ENCODE measurements around the gene POLR2L. TPM values are rescaled to one million over a fixed set of nuclear protein-coding genes. Genes with fewer than 3 reads are reported as not detected.

POLR2L gene
- polyA plus RNA-seq (ENCODE audit: insufficient read length in 4 of 4), result 100 to 1,000 TPM in 1 of 4 donors, 10 to 100 TPM in 3; 75.4 to 128 (median 87.2) TPM

GRCh38 chr11:842370-843002 lies at the start of gene POLR2L, which contains the start of gene TSPAN4:
TSS of gene POLR2L (minus strand) at chr11:842529. CDS start at chr11:842508, 21 bp downstream.
TSS of gene TSPAN4 (plus strand) at chr11:842852. CDS start at chr11:850305, 7,453 bp downstream.
- no peak for DNase-seq (ENCODE audit: low read depth in 4 of 4, low spot score in 3 of 4)

GRCh38 chr11:890794-891540 lies 48.6 kb upstream of the POLR2L start:
- DNase-seq (ENCODE audit: low read depth in 4 of 4, low spot score in 3 of 4), result no peak

DNA sequence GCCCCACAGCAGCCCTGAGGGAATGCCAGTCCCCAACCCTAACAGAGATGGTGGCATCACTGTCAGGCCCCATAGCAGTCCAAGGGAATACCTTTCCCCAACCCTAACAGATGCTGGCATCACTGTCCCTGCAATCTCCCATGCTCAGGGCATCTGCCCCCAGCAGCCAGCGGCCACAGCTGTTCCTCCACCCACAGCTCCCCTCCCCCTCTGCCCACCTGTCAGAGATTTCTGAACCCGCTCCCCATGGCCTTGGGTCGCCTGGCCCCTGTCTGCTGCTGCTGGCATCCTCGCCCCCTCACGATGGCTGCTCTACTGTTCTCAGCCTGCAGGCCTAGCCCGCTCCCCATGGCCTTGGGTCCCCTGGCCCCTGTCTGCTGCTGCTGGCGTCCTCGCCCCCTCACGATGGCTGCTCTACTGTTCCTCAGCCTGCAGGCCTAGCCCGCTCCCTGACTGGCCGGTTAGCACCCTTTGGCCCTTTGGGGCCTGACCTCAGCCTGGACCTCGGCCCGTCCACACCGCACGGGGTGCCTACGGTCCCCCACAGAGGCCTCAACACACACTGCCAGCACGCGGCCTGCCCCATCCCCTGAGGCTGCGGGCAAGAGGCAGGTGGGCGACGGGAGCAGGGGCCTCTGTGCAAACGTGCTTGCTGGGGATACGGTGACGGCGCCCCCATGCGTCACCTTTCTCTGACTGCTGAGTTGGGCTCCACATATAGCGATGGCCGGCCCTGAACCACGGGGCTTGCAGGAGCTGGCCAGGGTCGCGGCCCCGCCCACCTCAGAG lies 47.6 kb upstream of the POLR2L start:
- DNase-seq (ENCODE audit: low read depth in 4 of 4, low spot score in 3 of 4), result no peak

GRCh38 chr11:889257-889656 lies 46.9 kb upstream of the POLR2L start:
- no peak for DNase-seq (ENCODE audit: low read depth in 4 of 4, low spot score in 3 of 4)

- no peak for DNase-seq (ENCODE audit: low read depth in 4 of 4, low spot score in 3 of 4)
Observed at GRCh38 chr11:888310-889212, 46.2 kb upstream of the POLR2L start.

- DNase-seq (ENCODE audit: low read depth in 4 of 4, low spot score in 3 of 4), result no peak
Observed at GRCh38 chr11:887589-887988, 45.3 kb upstream of the POLR2L start.

GRCh38 chr11:886568-886967 lies 44.2 kb upstream of the POLR2L start:
- no peak for DNase-seq (ENCODE audit: low read depth in 4 of 4, low spot score in 3 of 4)

GRCh38 chr11:884578-885070 lies 42.3 kb upstream of the POLR2L start:
- no peak for DNase-seq (ENCODE audit: low read depth in 4 of 4, low spot score in 3 of 4)

- DNase-seq (ENCODE audit: low read depth in 4 of 4, low spot score in 3 of 4), result no peak
Observed at GRCh38 chr11:883527-883926, 41.2 kb upstream of the POLR2L start.

DNA sequence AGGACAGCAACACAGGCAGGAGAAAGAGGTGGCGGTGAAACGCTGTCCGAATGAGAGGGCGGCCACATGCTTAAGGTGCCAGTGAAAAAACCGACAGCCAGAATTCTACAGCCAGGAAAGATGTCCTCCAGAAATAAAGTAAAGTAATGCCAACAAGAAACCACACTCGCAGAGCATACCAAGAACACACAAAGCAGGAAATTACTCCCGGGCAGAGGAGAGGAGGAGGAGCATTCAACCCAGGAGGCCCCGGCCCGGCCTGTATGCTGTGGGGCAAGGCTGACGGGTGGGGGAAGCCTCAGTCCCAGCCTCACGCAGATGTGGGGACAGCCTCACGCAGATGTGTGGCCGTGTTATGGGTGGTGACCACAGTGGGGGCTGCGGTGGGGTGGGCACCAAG lies 40.3 kb upstream of the POLR2L start:
- DNase-seq (ENCODE audit: low read depth in 4 of 4, low spot score in 3 of 4), result no peak

DNA sequence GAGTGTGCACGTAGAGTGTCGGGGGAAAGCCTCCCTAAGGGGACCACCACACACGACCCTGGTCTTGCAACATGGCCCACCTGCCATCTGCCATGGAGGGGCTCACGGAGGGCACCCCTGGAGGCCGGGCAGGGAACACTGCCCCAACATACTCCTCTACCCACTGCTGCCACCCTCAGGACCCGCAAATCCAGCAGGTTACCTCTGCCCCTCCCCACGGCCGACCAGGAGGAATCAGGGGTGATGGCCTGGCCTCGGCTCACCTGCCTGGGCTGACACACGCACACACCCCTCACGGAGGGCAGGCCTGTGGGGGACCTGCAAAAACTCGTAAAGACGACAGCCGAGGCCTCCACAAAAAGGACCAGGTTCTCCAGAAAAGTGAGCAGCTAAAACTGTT lies 38.1 kb upstream of the POLR2L start:
- no peak for DNase-seq (ENCODE audit: low read depth in 4 of 4, low spot score in 3 of 4)

DNA sequence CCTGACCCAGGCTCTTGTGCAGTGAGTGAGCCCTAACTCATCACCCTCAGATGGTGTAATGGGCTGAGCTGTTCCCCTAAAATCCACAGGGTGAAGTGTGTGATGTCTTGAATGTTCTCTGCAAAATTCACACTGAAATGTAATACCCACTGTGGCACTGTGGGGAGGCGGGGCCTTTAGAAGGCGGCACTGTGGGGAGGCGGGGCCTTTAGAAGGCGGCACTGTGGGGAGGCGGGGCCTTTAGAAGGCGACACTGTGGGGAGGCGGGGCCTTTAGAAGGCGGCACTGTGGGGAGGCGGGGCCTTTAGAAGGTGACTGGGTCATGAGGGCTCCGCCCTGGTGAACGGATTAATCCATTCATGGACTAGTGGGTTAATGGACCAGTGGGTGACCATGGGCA lies 35.2 kb upstream of the POLR2L start:
- DNase-seq (ENCODE audit: low read depth in 4 of 4, low spot score in 3 of 4), result no peak

DNA sequence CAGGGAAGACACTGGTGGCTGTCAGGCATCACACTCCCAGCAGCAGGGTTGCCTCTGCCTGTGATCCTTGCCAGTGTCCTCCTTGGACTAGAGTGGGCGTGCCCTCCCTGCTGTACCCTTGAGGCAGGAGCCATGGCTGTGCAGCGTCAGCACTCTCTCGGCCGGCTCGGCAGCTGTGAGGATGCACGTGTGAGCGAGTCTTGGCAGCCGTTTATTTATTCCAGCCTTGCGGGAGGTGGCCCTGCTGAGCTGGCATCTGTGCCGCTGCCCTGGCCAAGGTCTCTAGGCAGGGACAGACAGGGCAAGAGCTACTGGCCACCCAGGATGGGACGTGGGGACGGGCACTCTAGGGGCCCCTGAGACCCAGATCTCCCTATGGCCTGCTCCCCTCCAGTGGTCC lies 34.2 kb upstream of the POLR2L start:
- DNase-seq (ENCODE audit: low read depth in 4 of 4, low spot score in 3 of 4), result no peak

- DNase-seq (ENCODE audit: low read depth in 4 of 4, low spot score in 3 of 4), result no peak
Observed at GRCh38 chr11:875769-876301, 33.5 kb upstream of the POLR2L start.

- DNase-seq (ENCODE audit: low read depth in 4 of 4, low spot score in 3 of 4), result no peak
Observed at GRCh38 chr11:875203-875602, 32.9 kb upstream of the POLR2L start.

DNA sequence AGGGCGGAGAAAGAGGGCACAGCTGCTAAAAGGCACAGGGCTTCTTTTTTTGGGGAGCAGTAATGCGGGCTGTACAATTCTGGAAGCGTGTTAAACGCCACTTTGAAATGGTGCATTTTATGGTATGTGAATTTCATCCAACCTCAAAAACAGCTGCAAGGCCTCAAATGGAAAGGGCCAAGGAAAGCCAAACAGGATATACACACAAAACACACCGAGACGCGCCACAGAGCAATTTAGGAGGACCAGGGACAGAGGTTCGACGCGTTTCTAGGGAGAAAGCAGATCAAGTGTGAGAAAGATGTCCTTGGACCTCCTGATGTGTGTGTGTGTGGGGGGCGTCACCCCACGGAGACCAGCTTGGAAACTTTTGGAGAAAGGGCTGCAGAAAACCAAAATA lies 31.4 kb upstream of the POLR2L start:
- DNase-seq (ENCODE audit: low read depth in 4 of 4, low spot score in 3 of 4), result no peak

DNA sequence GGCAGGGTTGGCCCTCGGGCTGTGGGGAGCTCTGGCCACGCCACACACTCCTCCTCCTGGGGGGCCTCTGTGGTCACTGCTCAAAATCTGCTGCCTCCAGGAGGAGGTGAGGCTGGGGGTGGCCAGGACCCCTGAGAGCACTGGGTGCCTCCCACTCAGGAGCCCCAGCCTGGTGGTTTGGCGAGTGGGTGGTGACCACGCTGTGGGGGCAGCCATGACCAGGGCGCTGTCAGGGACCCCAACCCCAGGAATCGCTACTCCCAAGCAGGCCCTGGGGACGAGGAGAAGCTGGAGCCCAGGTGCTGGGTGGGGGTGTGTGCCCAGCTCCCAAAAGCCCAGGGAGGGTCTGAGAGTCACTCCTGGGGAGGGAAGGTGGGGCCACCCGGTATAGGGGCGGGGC lies 30.5 kb upstream of the POLR2L start:
- no peak for DNase-seq (ENCODE audit: low read depth in 4 of 4, low spot score in 3 of 4)

- DNase-seq (ENCODE audit: low read depth in 4 of 4, low spot score in 3 of 4), result no peak
Observed at GRCh38 chr11:871472-871871, 29.1 kb upstream of the POLR2L start.

DNA sequence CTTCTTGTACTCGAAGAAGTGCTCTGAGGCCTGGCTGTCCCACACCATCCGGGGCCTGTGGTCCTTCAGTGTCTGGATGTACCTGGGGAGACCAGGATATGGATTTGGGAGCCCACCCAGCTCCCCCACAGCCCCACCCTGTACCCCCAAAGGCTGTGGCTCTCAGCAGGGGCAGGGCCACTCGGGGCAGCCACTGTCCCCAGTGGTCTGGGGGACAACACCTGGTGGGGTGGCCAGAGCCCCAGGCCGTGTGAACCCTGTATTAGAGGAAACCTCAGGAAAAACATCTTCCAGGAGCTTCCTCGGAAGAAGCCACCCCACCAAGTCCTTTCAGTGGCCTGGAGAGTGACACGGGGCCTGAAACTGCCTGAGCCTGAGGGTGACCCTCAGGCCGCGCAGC lies 28.1 kb upstream of the POLR2L start:
- no peak for DNase-seq (ENCODE audit: low read depth in 4 of 4, low spot score in 3 of 4)

DNA sequence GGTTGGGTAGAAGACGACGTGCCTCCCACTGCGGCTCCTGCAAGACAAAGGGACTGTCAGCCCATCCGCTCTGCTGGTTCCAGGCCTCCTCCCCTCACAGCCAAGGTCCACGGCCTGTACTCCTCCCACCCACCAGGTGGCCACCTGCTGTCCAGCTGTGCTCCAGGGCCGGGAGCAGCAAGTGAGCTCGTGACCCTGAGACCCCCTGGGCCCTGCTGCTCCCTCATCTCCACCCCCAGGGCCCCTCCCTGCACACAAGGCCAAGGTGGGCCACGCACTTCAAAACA lies 27.7 kb upstream of the POLR2L start:
- DNase-seq (ENCODE audit: low read depth in 4 of 4, low spot score in 3 of 4), result peak in 1 of 4 donors; percentile 44

Data from left renal pelvis (tissue), 4 donors.